ENCODE data around the gene LCAT.

The LCAT gene

GRCh38 chr16:67909056-67909742 is 34.7 kb downstream of the LCAT start:
- H3K4me1 ChIP-seq: no peaks in the 10 kb centered on the region
- H3K36me3 ChIP-seq (replicated peaks): peaks cover 7% of the 10 kb centered on the region; the same call in 1 of the 2 replicates
- no peak overlapping the region for H3K4me3 ChIP-seq
- in situ Hi-C loops (cut with MboI; ENCODE audit: low sequenced_read_pairs): no loop called here
- DNase-seq (ENCODE audit: low spot score in 2 of 2): no peak
- H3K9me3 ChIP-seq: no peaks in the 10 kb centered on the region
- no peaks in the 10 kb centered on the region for H3K27me3 ChIP-seq (ENCODE audit: low read depth)

GRCh38 chr16:67907397-67908180 is 36.3 kb downstream of the LCAT start:
- Histone ChIP-seq H3K4me3 (no peak overlapping the region), H3K4me1 (no peaks in the 10 kb centered on the region), H3K27me3 (ENCODE audit: low read depth) (no peaks in the 10 kb centered on the region), H3K36me3 (replicated peaks) (peaks cover 7% of the 10 kb centered on the region), H3K9me3 (no peaks in the 10 kb centered on the region)
- in situ Hi-C loops (cut with MboI; ENCODE audit: low sequenced_read_pairs): no loop called here
- DNase-seq (ENCODE audit: low spot score in 2 of 2): no peak

GRCh38 chr16:67902831-67903230 is 41.1 kb downstream of the LCAT start:
- Histone ChIP-seq H3K4me1 (no peaks in the 10 kb centered on the region), H3K36me3 (replicated peaks) (no peaks in the 10 kb centered on the region; the same call in 1 of the 2 replicates), H3K27me3 (ENCODE audit: low read depth) (no peaks in the 10 kb centered on the region), H3K9me3 (no peaks in the 10 kb centered on the region), H3K4me3 (no peak overlapping the region)
- no peak for DNase-seq (ENCODE audit: low spot score in 2 of 2)
- in situ Hi-C loops (cut with MboI; ENCODE audit: low sequenced_read_pairs): no loop called here

- H3K9me3 ChIP-seq: no peaks in the 10 kb centered on the region
- in situ Hi-C loops (cut with MboI; ENCODE audit: low sequenced_read_pairs): no loop called here
- H3K36me3 ChIP-seq (replicated peaks): no peaks in the 10 kb centered on the region; the same call in 1 of the 2 replicates
- H3K4me3 ChIP-seq: no peak overlapping the region
- H3K4me1 ChIP-seq: no peaks in the 10 kb centered on the region
- H3K27me3 ChIP-seq (ENCODE audit: low read depth): no peaks in the 10 kb centered on the region
- no peak for DNase-seq (ENCODE audit: low spot score in 2 of 2)
Measured at GRCh38 chr16:67901734-67902133, 42.2 kb downstream of the LCAT start.

GRCh38 chr16:67897231-67897630 is 46.7 kb downstream of the LCAT start:
- Histone ChIP-seq H3K4me3 (no peak overlapping the region), H3K9me3 (no peaks in the 10 kb centered on the region), H3K36me3 (replicated peaks) (peaks cover 4% of the 10 kb centered on the region), H3K4me1 (peaks cover 9% of the 10 kb centered on the region), H3K27me3 (ENCODE audit: low read depth) (no peaks in the 10 kb centered on the region)
- in situ Hi-C loops (cut with MboI; ENCODE audit: low sequenced_read_pairs): no loop called here
- DNase-seq (ENCODE audit: low spot score in 2 of 2): no peak

GRCh38 chr16:67893743-67894399 is 50.0 kb downstream of the LCAT start:
- Histone ChIP-seq H3K4me3 (peak overlapping the region; percentile 94), H3K4me1 (peaks cover 9% of the 10 kb centered on the region), H3K27me3 (ENCODE audit: low read depth) (no peaks in the 10 kb centered on the region), H3K9me3 (no peaks in the 10 kb centered on the region), H3K36me3 (replicated peaks) (peaks cover 4% of the 10 kb centered on the region)
- in situ Hi-C loops (cut with MboI; ENCODE audit: low sequenced_read_pairs): no loop called here
- DNase-seq (ENCODE audit: low spot score in 2 of 2): peak; percentile 10 to 42

- H3K4me3 ChIP-seq: peak within 1 kb of the TSS; percentile 94
- in situ Hi-C loops (cut with MboI; ENCODE audit: low sequenced_read_pairs): no loop called here
- peaks cover 4% of the 10 kb centered on the region for H3K36me3 ChIP-seq (replicated peaks)
- DNase-seq (ENCODE audit: low spot score in 2 of 2): peak; percentile 94 to 98
- no peaks in the 10 kb centered on the region for H3K27me3 ChIP-seq (ENCODE audit: low read depth)
- peaks cover 9% of the 10 kb centered on the region for H3K4me1 ChIP-seq
- H3K9me3 ChIP-seq: no peaks in the 10 kb centered on the region
Measured at GRCh38 chr16:67892899-67893742, 50.8 kb downstream of the LCAT start, which contains the start of gene PSKH1. Gene PSKH1, plus strand, starts transcription at chr16:67893254. Its CDS starts 15,496 bp downstream, at chr16:67908750.

- no peak for DNase-seq (ENCODE audit: low spot score in 2 of 2)
- Histone ChIP-seq H3K27me3 (ENCODE audit: low read depth) (no peaks in the 10 kb centered on the region), H3K4me1 (peaks cover 9% of the 10 kb centered on the region), H3K9me3 (no peaks in the 10 kb centered on the region), H3K4me3 (peak overlapping the region; percentile 94), H3K36me3 (replicated peaks) (peaks cover 4% of the 10 kb centered on the region)
- in situ Hi-C loops (cut with MboI; ENCODE audit: low sequenced_read_pairs): no loop called here
Measured at GRCh38 chr16:67892375-67892774, 51.5 kb downstream of the LCAT start.

All from HAP-1 (cell line).